Endothelial cell of umbilical vein (primary cell): Measurements from ENCODE around the gene ZMIZ1. TPM values are rescaled to one million over a fixed set of nuclear protein-coding genes. Genes with fewer than 3 reads are reported as not detected.

Experiments used
- BruUV-seq: library from RNA; stranded (reverse); fragments of 400-500 nt; replicated peaks from 2 replicates; lab custom pipeline; 2021; lab: Mats Ljungman, UMichigan
- CTCF ChIA-PET: fragments of 300-600, 350-600 bp; sonication (Branson Sonifier 250); formaldehyde crosslinking; loops from one replicate; lab custom pipeline; 2021; ENCODE audit warnings: antibody characterized with exemption, inconsistent platforms; lab: Charles Lee
- POLR2A ChIA-PET: fragments of 300-600, 350-600 bp; sonication (Branson Sonifier 250); formaldehyde crosslinking; loops from one replicate; lab custom pipeline; 2021; ENCODE audit warnings: antibody characterized with exemption, inconsistent platforms; lab: Charles Lee
- DNase-seq: peaks from one replicate; pipeline ENCODE4 v3.0.0-alpha.2; 2011; ENCODE audit warnings: low read depth, low spot score
- FAIRE-seq: peaks from 2 replicates; lab custom pipeline; 2011; peaks lifted over from hg19 to GRCh38; lab: Jason Lieb, UNC
- H2AFZ ChIP-seq: 2 replicates; pipeline ENCODE4 v1.6.0; 2012; ENCODE audit warnings: low read depth, low read length, control low read depth, inconsistent platforms
- H3K27ac ChIP-seq: 2 replicates; pipeline ENCODE4 v1.5.1; 2011; ENCODE audit warnings: low read depth, mild to moderate bottlenecking, control low read depth, low read length, moderate library complexity; ENCODE audit not compliant: insufficient read depth
- H3K27me3 ChIP-seq, 2 experiments: 2 replicates each; pipeline versions ENCODE4 v1.6.0 to v1.6.1; 2011; ENCODE audit warnings: low read length in 2 of 2, mixed read lengths in 1 of 2; ENCODE audit not compliant: control insufficient read depth in 2 of 2, insufficient read depth in 2 of 2
- H3K36me3 ChIP-seq, 2 experiments: 2 replicates in 1 of 2; 3 replicates in 1 of 2; pipeline ENCODE4 v1.5.1; 2011; ENCODE audit warnings: low read length in 2 of 2, mild to moderate bottlenecking in 1 of 2, moderate library complexity in 1 of 2; ENCODE audit not compliant: control insufficient read depth in 2 of 2, insufficient read depth in 2 of 2; ENCODE audit errors: extremely low read depth in 1 of 2
- H3K4me1 ChIP-seq: 3 replicates; pipeline ENCODE4 v1.5.1; 2011; ENCODE audit warnings: mild to moderate bottlenecking, low read length; ENCODE audit not compliant: control insufficient read depth, insufficient read depth; ENCODE audit errors: extremely low read depth
- H3K4me2 ChIP-seq: 2 replicates; pipeline ENCODE4 v1.6.1; 2011; ENCODE audit warnings: low read length, control low read depth, mixed read lengths; ENCODE audit not compliant: insufficient read depth
- H3K4me3 ChIP-seq, 3 experiments: fragments of 200-600 bp in 1 of 3; sonication (generic), shearing (Covaris generic) in 1 of 3; replicated peaks in 1 of 3; 2 replicates each; pipeline ENCODE4 v1.5.1; 2011 to 2016; ENCODE audit warnings: control low read depth in 3 of 3, low read length in 3 of 3, mild to moderate bottlenecking in 2 of 3, inconsistent platforms in 1 of 3, low read depth in 1 of 3, moderate library complexity in 1 of 3; ENCODE audit not compliant: insufficient read depth in 1 of 3
- H3K79me2 ChIP-seq: 2 replicates; pipeline ENCODE4 v1.6.0; 2012; ENCODE audit warnings: low read length, inconsistent platforms; ENCODE audit not compliant: control insufficient read depth, insufficient read depth
- H3K9ac ChIP-seq: replicated peaks from 2 replicates; pipeline ENCODE3; 2011; ENCODE audit warnings: low read length, control low read depth; ENCODE audit not compliant: insufficient read depth; ENCODE audit errors: extremely low read depth
- H3K9me1 ChIP-seq: replicated peaks from 3 replicates; pipeline ENCODE4 v1.6.0; 2011; ENCODE audit warnings: mild to moderate bottlenecking, low read length; ENCODE audit not compliant: control insufficient read depth, insufficient read depth; ENCODE audit errors: extremely low read depth
- H3K9me3 ChIP-seq: replicated peaks from 2 replicates; pipeline ENCODE4 v1.5.1; 2012; ENCODE audit warnings: low read length, inconsistent platforms; ENCODE audit not compliant: control insufficient read depth, insufficient read depth
- H4K20me1 ChIP-seq: replicated peaks from 2 replicates; pipeline ENCODE3; 2011; ENCODE audit warnings: mild to moderate bottlenecking, low read length; ENCODE audit not compliant: control insufficient read depth, insufficient read depth; ENCODE audit errors: extremely low read depth
- CTCF ChIP-seq, 2 donors: IDR thresholded peaks; 1 replicate in 1 of 2; 2 replicates in 1 of 2; pipeline ENCODE4 v1.5.1; 2011; ENCODE audit warnings: low read length in 2 of 2, mild to moderate bottlenecking in 2 of 2, moderate library complexity in 2 of 2, control low read depth in 1 of 2, inconsistent platforms in 1 of 2, low read depth in 1 of 2; ENCODE audit not compliant: insufficient read depth in 1 of 2; ENCODE audit errors: extremely low read depth in 1 of 2
- EZH2 ChIP-seq: IDR thresholded peaks from 2 replicates; pipeline ENCODE4 v1.6.1; 2012; ENCODE audit warnings: borderline replicate concordance, low read depth, mild to moderate bottlenecking, moderate library complexity, low read length, inconsistent platforms; ENCODE audit not compliant: severe bottlenecking
- GATA2 ChIP-seq: IDR thresholded peaks from 2 replicates; pipeline ENCODE4 v1.7.0; 2011; ENCODE audit warnings: low read depth, mild to moderate bottlenecking, moderate library complexity, mixed read lengths, low read length; ENCODE audit not compliant: insufficient read length, insufficient read depth
- JUN ChIP-seq: IDR thresholded peaks from 2 replicates; pipeline ENCODE4 v1.6.1; 2011; ENCODE audit warnings: borderline replicate concordance, low read depth; ENCODE audit not compliant: insufficient read length, insufficient read depth
- MAX ChIP-seq: IDR thresholded peaks from 2 replicates; pipeline ENCODE4 v1.6.1; 2011; ENCODE audit not compliant: insufficient read depth, insufficient read length
- MYC ChIP-seq: IDR thresholded peaks from one replicate; pipeline ENCODE4 v1.6.1; 2011; ENCODE audit warnings: mild to moderate bottlenecking, low read depth, low read length
- POLR2A ChIP-seq: IDR thresholded peaks from 2 replicates; pipeline ENCODE4 v1.6.1; 2012; ENCODE audit warnings: low read depth, mild to moderate bottlenecking, control low read depth, low read length
- POLR2AphosphoS5 ChIP-seq: IDR thresholded peaks from 2 replicates; pipeline ENCODE4 v1.6.1; 2012; ENCODE audit warnings: low read depth, mild to moderate bottlenecking, control low read depth, low read length, moderate library complexity; ENCODE audit not compliant: insufficient read depth
- dilution Hi-C: fragments of 300-500 bp; cut with MboI; formaldehyde crosslinking; loops from one replicate; pipeline ENCODE4 v1.15.0; 2019; ENCODE audit warnings: low sequenced_read_pairs; ENCODE audit not compliant: extremely low pct_ligation_motif_present
- intact Hi-C: fragments of 100-400 bp; cut with micrococcal nuclease; formaldehyde crosslinking; loops from one replicate; pipeline ENCODE4 v1.10.0; 2022
- polyA plus RNA-seq, 4 experiments: library from polyadenylated mRNA; depleted of rRNA in 3 of 4; stranded (reverse) in 3 of 4; unstranded in 1 of 4; fragments of >200 nt; gene quantifications; 2 replicates each; pipeline versions ENCODE4 v1.2.1 to v1.2.3, GENCODE V29; 2011 to 2012; ENCODE audit warnings: missing spikeins in 1 of 4
- total RNA-seq: library from RNA; stranded (reverse); gene quantifications from 2 replicates; pipeline ENCODE4 v1.2.3, GENCODE V29; 2021

Gene ZMIZ1
- total and polyA plus RNA-seq, 2 donors (not counting 3 experiments of a cell fraction or from before 2014, with no cell fraction given): 12.5 to 46.7 TPM

GRCh38 chr10:79066411-79067240 lies 2.1 kb upstream of the ZMIZ1 start:
- dilution Hi-C loops: no loop called here
- no peaks in the 10 kb centered on the region for H3K27me3 ChIP-seq
- DNase-seq (peak; percentile 40), FAIRE-seq (peak; percentile 26)
- H3K9me1 ChIP-seq: no peaks in the 10 kb centered on the region
- H3K36me3 ChIP-seq: no peaks in the 10 kb centered on the region
- H3K4me1 ChIP-seq: peaks cover 14% of the 10 kb centered on the region
- no peaks in the 10 kb centered on the region for H4K20me1 ChIP-seq
- H3K9ac ChIP-seq: peak overlapping the region; percentile 39
- H3K4me2 ChIP-seq: peak overlapping the region; percentile 59
- CTCF ChIA-PET: interaction anchor here (0.7 to 7.8 kb wide), 16 partner anchors 10 to 1019 kb away, joined by 3 to 85 read pairs (median 4); no protein-coding TSS in a partner anchor
- intact Hi-C loops: loop anchor here (1.0 to 5.0 kb wide), 9 partner anchors 93 to 1019 kb away; no protein-coding TSS in a partner anchor
- H2AFZ ChIP-seq: peak overlapping the region; percentile 70
- peaks cover 20% of the 10 kb centered on the region for H3K79me2 ChIP-seq
- POLR2A ChIA-PET: interaction anchor here (1.3 to 1.4 kb wide), 2 partner anchors 93 to 128 kb away, joined by 3 read pairs; no protein-coding TSS in a partner anchor
- H3K4me3 ChIP-seq: peak overlapping the region; percentile 15 to 29 (median 22)
- no peak for TF ChIP-seq GATA2
- no peak for TF ChIP-seq MYC
- no peak for TF ChIP-seq JUN
- TF ChIP-seq POLR2A: no peak
- TF ChIP-seq CTCF (IDR thresholded peaks at IDR 0.05; ENCODE audit: extremely low read depth in 1 of 2, insufficient read depth in 1 of 2, low read depth in 1 of 2, low read length in 2 of 2): no peak
- no peak for TF ChIP-seq MAX
- TF ChIP-seq POLR2AphosphoS5: no peak
- no peak for TF ChIP-seq EZH2
- H3K27ac ChIP-seq: peak overlapping the region; percentile 23
- H3K9me3 ChIP-seq: no peaks in the 10 kb centered on the region
- BruUV-seq: no TSS peak
